IMR-90 (cell line): ENCODE data around the gene ADARB2. TPM values are rescaled to one million over a fixed set of nuclear protein-coding genes. Genes with fewer than 3 reads are reported as not detected.

Experiments used
- ATAC-seq: fragments of 200-7000 bp; cut with Tn5 transposase; 2 replicates; pipeline ENCODE4 v1.9.1; 2020; ENCODE audit warnings: low read depth, mild to moderate bottlenecking, moderate library complexity
- BruUV-seq: library from RNA; stranded (reverse); fragments of 400-500 nt; replicated peaks from 2 replicates; lab custom pipeline; 2021; lab: Mats Ljungman, UMichigan
- CTCF ChIA-PET: fragments of 300-600 bp; formaldehyde crosslinking; extraction: SDS; loops from one replicate; lab custom pipeline; 2021; ENCODE audit warnings: antibody characterized with exemption; lab: Yijun Ruan, JAX
- POLR2A ChIA-PET: fragments of 300-600 bp; sonication (Branson Sonifier 250); formaldehyde crosslinking; loops from one replicate; lab custom pipeline; 2022; ENCODE audit warnings: antibody characterized with exemption; ENCODE audit not compliant: unreplicated experiment; lab: Charles Lee
- DNase-seq: peaks from one replicate; pipeline ENCODE4 v3.0.0; 2013
- H2AFZ ChIP-seq: replicated peaks from 2 replicates; pipeline ENCODE3; 2013; ENCODE audit warnings: low read length, mild to moderate bottlenecking; ENCODE audit not compliant: poor library complexity
- H2AK5ac ChIP-seq: 2 replicates; pipeline ENCODE4 v1.6.1; 2013; ENCODE audit warnings: low read depth, low read length, inconsistent platforms
- H2AK9ac ChIP-seq: replicated peaks from 2 replicates; pipeline ENCODE3; 2013; ENCODE audit warnings: mild to moderate bottlenecking, low read depth, low read length, moderate library complexity; ENCODE audit not compliant: poor library complexity
- H2BK120ac ChIP-seq: 2 replicates; pipeline ENCODE4 v1.6.1; 2013; ENCODE audit warnings: low read depth, low read length, inconsistent platforms
- H2BK15ac ChIP-seq: 3 replicates; pipeline ENCODE4 v1.6.1; 2013; ENCODE audit warnings: low read depth, low read length, inconsistent platforms
- H2BK20ac ChIP-seq: 2 replicates; pipeline ENCODE4 v1.6.1; 2013; ENCODE audit warnings: low read depth, mild to moderate bottlenecking, inconsistent platforms, low read length, moderate library complexity
- H2BK5ac ChIP-seq: 2 replicates; pipeline ENCODE4 v1.6.1; 2013; ENCODE audit warnings: mild to moderate bottlenecking, low read depth, low read length, inconsistent platforms; ENCODE audit not compliant: poor library complexity, severe bottlenecking
- H3K14ac ChIP-seq: replicated peaks from 2 replicates; pipeline ENCODE4 v1.6.1; 2013; ENCODE audit warnings: low read depth, low read length, inconsistent platforms
- H3K18ac ChIP-seq: 2 replicates; pipeline ENCODE4 v1.6.1; 2013; ENCODE audit warnings: low read depth, low read length, control low read depth
- H3K23ac ChIP-seq: 2 replicates; pipeline ENCODE4 v1.6.1; 2013; ENCODE audit warnings: low read depth, low read length, inconsistent platforms
- H3K27ac ChIP-seq: 2 replicates; pipeline ENCODE4 v1.5.1; 2013; ENCODE audit warnings: mild to moderate bottlenecking, control low read depth, low read length; ENCODE audit not compliant: insufficient read depth
- H3K27me3 ChIP-seq: 2 replicates; pipeline ENCODE4 v1.6.1; 2013; ENCODE audit warnings: low read length; ENCODE audit not compliant: control insufficient read depth, insufficient read depth
- H3K36me3 ChIP-seq: 2 replicates; pipeline ENCODE4 v1.6.1; 2013; ENCODE audit warnings: low read length, mixed read lengths; ENCODE audit not compliant: control insufficient read depth, insufficient read depth
- H3K4ac ChIP-seq: 2 replicates; pipeline ENCODE4 v1.6.1; 2013; ENCODE audit warnings: low read depth, low read length, inconsistent platforms
- H3K4me1 ChIP-seq: 2 replicates; pipeline ENCODE4 v1.6.1; 2013; ENCODE audit warnings: low read length, mixed read lengths; ENCODE audit not compliant: control insufficient read depth, insufficient read depth
- H3K4me2 ChIP-seq: 2 replicates; pipeline ENCODE4 v1.6.1; 2013; ENCODE audit warnings: low read depth, mild to moderate bottlenecking, control low read depth, low read length, moderate library complexity
- H3K4me3 ChIP-seq: 2 replicates; pipeline ENCODE4 v1.5.1; 2013; ENCODE audit warnings: low read depth, mild to moderate bottlenecking, control low read depth, low read length, moderate library complexity; ENCODE audit not compliant: insufficient read depth
- H3K56ac ChIP-seq: 2 replicates; pipeline ENCODE4 v1.6.1; 2013; ENCODE audit warnings: low read length, inconsistent platforms; ENCODE audit not compliant: insufficient read depth; ENCODE audit errors: extremely low read depth
- H3K79me1 ChIP-seq, 2 experiments: 2 replicates each; pipeline ENCODE4 v1.6.1; 2013; ENCODE audit warnings: low read length in 2 of 2, inconsistent platforms in 1 of 2, low read depth in 1 of 2
- H3K9ac ChIP-seq: 2 replicates; pipeline ENCODE4 v1.6.1; 2013; ENCODE audit warnings: low read depth, low read length, control low read depth
- H3K9me1 ChIP-seq: 2 replicates; pipeline ENCODE4 v1.6.1; 2013; ENCODE audit warnings: low read length, inconsistent platforms; ENCODE audit not compliant: insufficient read depth
- H3K9me3 ChIP-seq: 2 replicates; pipeline ENCODE4 v1.6.1; 2013; ENCODE audit warnings: low read length; ENCODE audit not compliant: control insufficient read depth, insufficient read depth
- H4K20me1 ChIP-seq: 2 replicates; pipeline ENCODE4 v1.6.1; 2013; ENCODE audit warnings: low read length, inconsistent platforms; ENCODE audit not compliant: insufficient read depth
- H4K5ac ChIP-seq: 2 replicates; pipeline ENCODE4 v1.6.1; 2013; ENCODE audit warnings: mild to moderate bottlenecking, low read depth, low read length, control low read depth
- H4K8ac ChIP-seq, 2 experiments: 2 replicates each; pipeline ENCODE4 v1.6.1; 2013; ENCODE audit warnings: low read depth in 2 of 2, low read length in 2 of 2, control low read depth in 1 of 2, inconsistent platforms in 1 of 2
- H4K91ac ChIP-seq: 2 replicates; pipeline ENCODE4 v1.6.1; 2013; ENCODE audit warnings: low read depth, low read length, inconsistent platforms; ENCODE audit not compliant: insufficient read depth
- CEBPB ChIP-seq: IDR thresholded peaks from 2 replicates; pipeline ENCODE4 v1.6.1; 2012; ENCODE audit warnings: low read depth, low read length, improper control_type of control experiment
- MXI1 ChIP-seq: IDR thresholded peaks from 2 replicates; pipeline ENCODE4 v1.6.1; 2012; ENCODE audit warnings: low read depth, mild to moderate bottlenecking, low read length, moderate library complexity, borderline replicate concordance
- WGBS, 2 experiments: methylation state at CpG; one replicate each; pipeline versions ENCODE4 v1.1.5 to v1.1.7; 2013; ENCODE audit warnings: missing lambda C conversion rate in 2 of 2; ENCODE audit not compliant: insufficient read length in 1 of 2; ENCODE audit errors: extremely low coverage in 2 of 2; 5-methylcytosine and 5-hydroxymethylcytosine counted together
- dilution Hi-C: fragments of 300-500 bp; cut with HindIII; formaldehyde crosslinking; loops from one replicate; pipeline ENCODE4 v1.14.3; 2018; ENCODE audit warnings: low sequenced_read_pairs; ENCODE audit not compliant: unreplicated experiment
- in situ Hi-C: fragments of 300-500 bp; cut with MboI; formaldehyde crosslinking; loops from 3 replicates; pipeline ENCODE4 v1.14.3; 2019; ENCODE audit warnings: low sequenced_read_pairs, inconsistent platforms, mixed read lengths
- intact Hi-C: fragments of 100-400 bp; cut with micrococcal nuclease; formaldehyde crosslinking; loops from 2 replicates; pipeline ENCODE4 v1.10.0; 2022
- polyA plus RNA-seq, 3 experiments: library from polyadenylated mRNA; depleted of rRNA; stranded (reverse); fragments of >200 nt; gene quantifications; 2 replicates each; pipeline ENCODE4 v1.2.3, GENCODE V29; 2012; ENCODE audit warnings: low replicate concordance in 1 of 3
- total RNA-seq: library from RNA; depleted of rRNA; stranded (reverse); fragments of >200 nt; gene quantifications from 2 replicates; pipeline ENCODE4 v1.2.3, GENCODE V29; 2012

Gene ADARB2
- total and polyA plus RNA-seq, 2 of the 4 experiments (the other 2 are of a cell fraction), result not detected

- Histone ChIP-seq H3K4me3 (no peak overlapping the region), H3K23ac (no peak overlapping the region), H3K4me1 (no peaks in the 10 kb centered on the region), H3K9ac (no peak overlapping the region), H3K18ac (no peak overlapping the region), H4K5ac (no peak overlapping the region), H2AK5ac (no peak overlapping the region), H3K4ac (no peak overlapping the region), H3K56ac (no peak overlapping the region), H3K36me3 (no peaks in the 10 kb centered on the region), H2AK9ac (no peak overlapping the region), H3K4me2 (no peak overlapping the region), H3K27me3 (no peaks in the 10 kb centered on the region; the same call in 1 of the 2 replicates), H4K8ac (no peak overlapping the region), H2BK20ac (no peak overlapping the region), H4K20me1 (no peaks in the 10 kb centered on the region), H2AFZ (no peak overlapping the region), H3K79me1 (no peaks in the 10 kb centered on the region), H3K14ac (no peak overlapping the region), H3K9me1 (no peaks in the 10 kb centered on the region), H2BK15ac (no peak overlapping the region), H4K91ac (no peak overlapping the region), H3K27ac (no peak overlapping the region), H2BK5ac (no peak overlapping the region), H2BK120ac (no peak overlapping the region), H3K9me3 (peaks cover 4% of the 10 kb centered on the region)
- intact Hi-C loops (no loop called here), in situ Hi-C loops (no loop called here), dilution Hi-C loops (no loop called here)
- DNase-seq, result no peak
- no peak for ATAC-seq
- ChIA-PET CTCF (no interaction called here), POLR2A (no interaction called here)
- BruUV-seq, result no TSS peak
- TF ChIP-seq CEBPB (no peak), MXI1 (no peak)
- WGBS, 2 experiments, result 49% methylated on average over 4 of the region's 10 CpGs; no CpG with 5 or more reads in 1 of the 2 experiments
Measured at GRCh38 chr10:1137499-1138163, 599.7 kb downstream of the ADARB2 start.
